ENCODE measurements around the gene GLI3.
A peak's percentile ranks its signal among the peaks of the same experiment; 100 is the strongest.

GLI3 gene

DNA sequence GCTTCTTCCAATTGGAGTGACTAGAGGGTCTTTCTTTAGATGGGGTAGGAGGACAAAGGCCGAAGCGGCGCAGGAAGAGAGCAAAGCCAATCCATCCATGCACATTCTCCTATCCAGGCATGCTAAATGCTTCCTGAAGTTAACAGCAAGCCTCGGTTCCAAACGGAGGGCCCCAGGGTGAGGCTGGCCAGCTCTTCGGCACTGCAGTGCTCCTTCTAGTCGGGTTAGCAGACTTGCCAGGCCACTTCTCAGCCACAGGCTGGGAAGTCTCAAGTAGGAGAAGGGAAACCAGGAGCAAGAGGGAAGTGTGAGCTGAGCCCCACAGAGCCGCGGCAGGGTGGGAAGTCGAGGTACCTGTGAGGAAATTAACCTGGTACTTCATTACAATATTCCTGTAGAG is 280.3 kb downstream of the GLI3 start:
- no peak for DNase-seq

DNA sequence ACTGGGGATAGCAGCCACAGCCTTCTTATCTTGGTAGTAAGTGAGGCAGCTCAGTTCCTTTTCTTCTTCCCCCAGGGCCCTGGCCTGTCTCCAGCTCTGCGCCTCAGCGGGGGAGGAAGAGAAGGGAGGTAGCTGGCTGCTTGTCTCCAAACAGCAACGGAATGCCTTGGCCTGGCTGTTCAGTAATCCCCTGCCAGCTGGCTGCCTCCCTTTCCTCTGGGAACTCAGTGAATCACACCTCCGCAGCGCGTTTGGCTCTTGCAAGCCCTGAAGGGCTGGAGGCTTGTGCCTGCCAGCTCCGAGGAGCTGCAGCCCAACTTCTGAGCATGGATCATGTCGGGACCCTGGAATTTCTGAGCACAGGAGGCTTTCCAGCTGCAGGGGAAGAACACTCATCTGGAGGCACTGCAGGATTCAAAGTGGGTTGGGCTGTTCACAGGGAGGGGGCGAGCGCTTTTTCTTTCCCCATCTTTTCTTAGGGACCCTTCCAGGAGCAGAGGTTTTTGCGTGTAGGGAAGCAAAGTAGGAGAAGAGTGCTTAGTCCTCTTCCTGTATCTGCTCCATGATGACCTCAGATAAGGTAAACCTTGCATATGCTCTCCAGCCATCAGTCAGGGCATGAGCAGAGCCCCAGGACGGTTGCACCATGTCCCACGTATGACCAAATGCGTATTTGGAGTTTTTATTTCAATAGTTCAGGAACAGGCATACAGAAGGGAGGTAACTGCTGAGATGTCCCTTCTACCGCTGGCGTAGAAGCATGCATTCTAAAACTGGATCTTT is 280.9 kb downstream of the GLI3 start:
- no peak for DNase-seq

DNA sequence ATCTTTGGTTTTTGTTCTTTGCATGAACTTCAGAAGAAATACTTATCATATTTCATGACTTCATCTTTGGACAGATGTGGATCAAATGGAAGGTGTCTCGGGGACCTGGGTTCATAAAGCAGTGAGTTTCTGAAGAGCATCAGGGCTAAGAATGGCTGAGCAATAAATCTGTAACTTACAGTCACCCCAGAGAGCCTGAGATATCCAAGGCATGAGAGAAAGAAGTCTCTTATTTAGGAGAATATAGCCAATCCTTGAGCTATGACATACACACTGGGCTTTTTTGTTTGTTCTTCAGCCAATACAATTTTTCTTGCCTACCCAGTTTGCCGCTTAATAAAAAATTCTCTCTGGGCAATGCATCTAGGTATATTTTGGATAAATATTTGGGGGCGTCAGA is 281.6 kb downstream of the GLI3 start:
- no peak for DNase-seq

- DNase-seq: no peak
Measured at GRCh38 chr7:41954976-41955375, 282.0 kb downstream of the GLI3 start.

DNA sequence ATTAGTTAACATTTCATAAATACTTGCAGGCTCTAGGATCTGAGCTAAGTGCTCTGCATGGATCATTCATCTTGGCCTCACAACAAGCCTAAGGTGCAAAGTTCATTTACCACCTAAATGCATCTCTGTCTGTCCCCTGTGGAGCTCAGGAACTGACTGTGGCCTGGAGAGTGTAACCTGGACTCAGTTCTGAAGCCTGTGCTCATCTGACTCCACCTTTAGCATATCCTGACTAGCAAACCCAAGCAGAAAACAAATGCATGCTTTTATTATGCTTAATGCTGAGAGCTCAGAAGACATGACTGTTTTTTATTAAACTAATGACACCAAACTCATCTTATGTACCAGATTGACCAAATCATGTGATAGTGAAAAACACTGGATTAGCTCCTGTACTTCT is 288.5 kb downstream of the GLI3 start:
- no peak for DNase-seq

DNA sequence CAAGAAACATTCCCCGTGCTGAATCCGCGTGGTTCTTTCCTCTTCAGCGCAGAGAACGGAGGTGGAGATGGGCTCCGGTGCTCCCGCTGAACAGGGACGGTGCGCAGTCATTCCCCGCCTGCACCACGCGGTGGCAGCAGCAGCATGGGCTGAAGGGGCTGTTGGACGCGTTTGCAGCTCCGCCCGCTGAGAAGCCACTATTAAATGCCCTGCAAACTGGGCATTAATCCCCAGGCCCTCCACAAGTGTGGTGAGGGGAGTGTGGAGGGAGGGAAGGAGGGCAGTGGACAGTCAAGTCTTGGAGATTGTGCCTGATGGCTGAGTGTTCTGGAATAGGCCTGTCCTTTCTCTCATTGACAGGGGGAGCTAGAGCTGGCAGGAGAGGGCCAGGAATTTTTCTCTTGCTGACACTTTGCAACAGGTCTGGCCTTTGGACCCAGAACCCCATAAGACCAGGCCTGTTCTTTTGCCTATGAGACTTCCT is 293.9 kb downstream of the GLI3 start:
- DNase-seq: peak; percentile 44

DNA sequence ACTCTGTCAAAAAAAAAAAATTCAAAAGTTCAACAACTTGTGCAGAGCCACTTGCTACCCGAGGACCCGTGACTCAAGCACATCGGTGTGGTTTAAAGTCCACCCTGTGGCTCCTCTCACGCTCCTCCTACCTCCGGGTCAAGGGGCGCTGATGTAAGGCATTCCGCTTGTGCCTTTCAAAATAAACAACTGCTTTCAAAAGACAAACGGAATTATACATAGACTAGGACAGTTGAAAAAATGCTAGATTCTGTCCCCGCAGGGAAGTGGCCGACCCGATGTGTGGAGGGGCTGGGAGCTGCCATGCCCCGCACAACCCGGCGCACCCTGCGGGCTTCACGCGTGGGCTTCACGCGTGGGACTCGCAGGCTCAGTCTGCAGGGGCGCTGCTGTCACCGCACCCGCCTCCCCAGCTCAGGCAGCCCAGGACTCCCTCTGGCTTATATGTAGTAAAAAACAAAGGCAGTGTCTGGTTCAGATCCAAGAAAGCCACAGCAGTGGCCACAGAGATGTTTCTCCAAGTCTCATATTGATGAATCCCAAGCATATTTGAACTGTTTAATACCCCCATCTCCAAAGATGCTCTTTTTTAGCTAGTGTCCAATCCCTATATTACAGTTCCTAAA is 294.4 kb downstream of the GLI3 start:
- no peak for DNase-seq

GRCh38 chr7:41940760-41941343 is 296.2 kb downstream of the GLI3 start:
- peak; percentile 14 for DNase-seq

DNA sequence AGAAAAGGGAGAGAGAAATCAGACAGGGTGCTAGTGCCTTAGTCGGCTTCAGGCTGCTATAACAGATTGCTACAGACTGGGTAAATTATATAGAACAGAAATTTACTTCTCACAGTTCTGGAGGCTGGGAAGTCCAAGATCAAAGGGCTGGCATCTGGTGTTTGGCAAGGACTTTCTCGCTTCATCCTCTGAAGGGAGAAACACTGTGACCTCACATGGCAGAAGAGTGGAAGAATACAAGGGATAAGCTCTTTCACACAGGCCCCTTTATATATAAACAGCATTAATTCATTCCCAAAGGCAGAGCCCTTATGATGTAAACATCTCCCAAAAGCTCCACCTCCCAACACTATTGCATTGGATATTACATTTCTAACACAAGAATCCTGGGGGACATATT is 298.6 kb downstream of the GLI3 start:
- DNase-seq: no peak

DNA sequence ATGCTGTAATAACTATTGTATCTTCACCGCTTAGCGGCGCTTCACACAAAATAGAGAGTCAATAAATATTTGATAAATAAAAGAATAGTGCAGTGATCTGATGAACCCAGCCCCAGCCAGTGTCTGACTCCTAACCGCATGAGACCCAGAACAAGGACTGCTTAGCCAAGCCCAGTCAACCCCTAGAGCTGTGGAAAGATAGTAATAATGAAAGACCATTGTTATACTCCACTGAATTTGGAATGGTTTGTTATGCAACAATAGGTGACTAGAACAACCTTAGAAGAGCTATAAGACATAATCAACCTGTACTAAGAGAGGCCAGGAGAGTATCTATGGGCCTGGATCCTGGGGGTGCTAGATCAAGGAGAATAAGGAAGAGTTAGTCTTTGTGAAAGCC is 303.6 kb downstream of the GLI3 start:
- no peak for DNase-seq

GRCh38 chr7:41931263-41931646 is 305.8 kb downstream of the GLI3 start:
- DNase-seq: no peak

- DNase-seq: no peak
Measured at GRCh38 chr7:41930538-41931262, 306.3 kb downstream of the GLI3 start.

DNA sequence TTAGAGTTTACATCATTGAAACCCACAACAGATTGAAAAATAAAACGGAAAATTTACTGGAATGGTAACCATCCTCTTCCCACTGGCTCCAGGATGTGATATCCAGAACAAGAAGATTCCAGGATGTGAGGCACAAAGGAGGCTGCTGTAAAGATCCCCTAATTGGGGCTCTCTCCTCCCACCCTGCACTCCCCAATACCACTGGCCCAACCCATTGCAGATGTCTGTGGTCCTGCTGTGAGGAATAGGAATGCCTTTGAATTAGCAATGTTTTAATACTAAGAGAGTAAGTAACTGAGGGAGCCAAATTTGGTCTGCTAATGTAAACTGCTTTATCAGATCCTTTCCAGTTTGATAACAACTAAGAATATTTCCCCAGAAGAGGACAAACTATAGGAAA is 308.2 kb downstream of the GLI3 start:
- DNase-seq: no peak

GRCh38 chr7:41928166-41928565 is 308.8 kb downstream of the GLI3 start:
- no peak for DNase-seq

DNA sequence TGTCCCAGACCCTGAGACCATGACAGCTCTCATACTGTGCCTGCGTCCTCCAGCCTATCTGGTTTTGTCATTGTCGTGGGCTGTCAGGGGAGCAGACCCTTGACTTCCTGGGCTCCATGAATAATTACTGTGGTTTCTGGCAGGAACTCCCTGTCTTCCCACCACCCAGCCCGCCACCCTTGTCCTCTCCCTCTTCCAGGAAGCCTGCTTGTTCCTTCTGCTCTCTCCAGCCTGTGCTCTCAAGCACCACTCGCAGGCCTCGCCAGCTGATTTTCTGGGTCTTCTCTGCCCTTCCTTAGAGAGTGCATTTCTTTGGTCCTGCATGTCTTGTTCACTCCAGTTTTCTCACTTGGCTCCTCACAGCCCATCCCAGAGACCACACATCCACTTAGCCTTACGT is 309.6 kb downstream of the GLI3 start:
- DNase-seq: no peak

GRCh38 chr7:41925946-41926345 is 311.1 kb downstream of the GLI3 start:
- DNase-seq: no peak

DNA sequence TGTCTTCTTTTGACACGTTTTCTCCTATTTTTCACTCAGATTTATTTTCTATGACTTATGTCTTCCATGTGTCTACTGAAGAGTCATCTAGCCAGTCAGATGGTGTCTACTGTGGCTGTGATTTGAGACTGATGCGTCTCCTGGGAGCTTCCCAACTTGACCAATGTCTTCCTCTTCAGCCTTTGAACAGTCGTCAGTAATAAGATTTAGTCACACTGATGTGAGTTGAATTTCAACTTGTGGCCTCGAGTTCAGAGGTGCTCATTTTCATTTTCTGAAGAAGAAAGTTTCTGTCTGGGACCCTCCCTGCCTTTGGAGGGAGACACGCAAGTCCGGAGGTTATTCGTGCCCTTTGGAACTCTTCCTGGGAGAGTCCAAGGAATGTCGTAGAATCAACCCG is 312.2 kb downstream of the GLI3 start:
- no peak for DNase-seq

- no peak for DNase-seq
Measured at GRCh38 chr7:41922373-41922772, 314.6 kb downstream of the GLI3 start.

DNA sequence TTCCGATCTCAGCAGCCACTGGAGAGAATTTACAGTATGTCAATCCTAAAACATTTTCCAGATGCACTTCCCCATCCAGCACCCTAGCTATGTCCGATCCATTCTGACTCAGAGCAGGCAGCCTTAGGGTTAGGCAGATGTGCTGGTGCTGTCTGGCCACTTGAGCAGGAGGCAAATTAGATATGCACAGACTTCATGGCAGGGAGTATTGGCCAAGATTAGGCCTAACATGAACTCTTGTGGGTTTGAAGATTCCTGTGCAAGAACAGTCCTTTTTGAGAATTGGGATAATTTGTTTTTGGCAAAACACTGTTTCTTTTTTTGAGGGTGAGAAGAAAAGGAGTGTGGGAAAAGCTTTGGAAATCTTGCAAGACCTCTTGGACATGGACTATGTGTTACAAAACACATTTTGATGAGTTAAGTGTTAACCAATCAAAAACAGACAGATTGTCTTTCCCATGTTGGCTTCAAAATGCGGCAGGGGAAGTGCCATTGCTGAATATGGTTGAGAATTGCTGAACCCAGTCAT is 315.5 kb downstream of the GLI3 start:
- DNase-seq: no peak

DNA sequence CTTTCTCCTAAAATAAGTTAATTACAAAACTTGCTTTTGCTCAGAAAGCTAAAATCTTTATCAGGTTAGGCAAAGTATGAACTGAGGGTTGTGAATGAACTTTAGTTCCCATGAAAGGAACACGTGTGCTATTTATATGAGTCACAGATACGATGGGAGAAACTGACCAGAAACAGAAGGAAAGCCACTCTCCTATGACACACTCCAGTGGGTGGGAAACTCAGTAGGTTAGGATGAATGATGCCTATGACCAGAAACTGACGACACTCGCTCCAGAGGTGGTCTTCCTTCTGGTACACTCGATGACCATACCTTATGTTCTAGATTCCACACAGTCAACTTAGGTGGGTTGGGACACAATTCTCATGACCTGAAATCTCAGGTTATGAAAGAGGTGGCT is 318.4 kb downstream of the GLI3 start:
- DNase-seq: no peak

- DNase-seq: no peak
Measured at GRCh38 chr7:41916450-41916927, 320.5 kb downstream of the GLI3 start.

DNA sequence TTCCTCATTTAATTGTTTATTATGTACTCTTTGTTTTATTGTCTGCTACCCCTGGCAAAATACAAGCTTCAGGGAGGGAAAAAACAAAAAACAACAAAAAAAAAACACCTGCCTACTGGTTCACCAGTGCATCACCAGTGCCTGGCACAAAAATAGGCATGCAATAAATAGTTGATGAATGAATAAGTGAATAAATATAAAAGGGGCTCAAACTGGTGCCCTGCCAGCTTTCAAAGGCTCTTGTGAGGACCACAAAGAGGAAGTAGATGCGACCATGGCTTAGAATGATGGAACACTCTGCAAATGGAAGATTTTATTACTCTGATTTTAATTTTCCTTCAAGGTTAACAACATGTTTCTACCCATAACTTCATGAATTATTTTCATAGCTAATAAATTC is 321.1 kb downstream of the GLI3 start:
- no peak for DNase-seq
